B cell (primary cell): ENCODE measurements around the gene C17orf113. TPM values are rescaled to one million over a fixed set of nuclear protein-coding genes. Genes with fewer than 3 reads are reported as not detected.

Source experiments
- ATAC-seq: fragments of 200-7000 bp; cut with Tn5 transposase; one replicate; pipeline ENCODE4 v1.10.0; 2021; ENCODE audit warnings: low read depth, mild to moderate bottlenecking, moderate number of reproducible peaks, moderate library complexity
- CTCF ChIA-PET: fragments of 350-600 bp; sonication (Branson Sonifier 250); formaldehyde crosslinking; loops from one replicate; lab custom pipeline; 2021; ENCODE audit warnings: antibody characterized with exemption, inconsistent platforms; lab: Charles Lee
- POLR2A ChIA-PET: fragments of 350-600 bp; sonication (Branson Sonifier 250); formaldehyde crosslinking; loops from one replicate; lab custom pipeline; 2021; ENCODE audit warnings: antibody characterized with exemption; lab: Charles Lee
- DNase-seq: peaks from one replicate; pipeline ENCODE4 v3.0.0; 2013
- H2AFZ ChIP-seq: 2 replicates; pipeline ENCODE4 v1.6.1; 2012; ENCODE audit warnings: mild to moderate bottlenecking, low read depth, low read length; ENCODE audit not compliant: insufficient read depth, poor library complexity, severe bottlenecking
- H3K27ac ChIP-seq, 2 donors: 1 replicate in 1 of 2; 2 replicates in 1 of 2; pipeline ENCODE4 v1.5.1; 2012 to 2013; ENCODE audit warnings: low read length in 2 of 2, mild to moderate bottlenecking in 2 of 2, moderate library complexity in 1 of 2
- H3K27me3 ChIP-seq, 4 experiments: fragments of 200-600 bp in 1 of 4; sonication (generic) in 1 of 4; replicated peaks in 1 of 4; 1 replicate in 2 of 4; 2 replicates in 2 of 4; pipeline versions ENCODE4 v1.6.1 to v1.7.0; 2013 to 2016; ENCODE audit warnings: low read length in 3 of 4, mild to moderate bottlenecking in 2 of 4, mixed read lengths in 1 of 4, moderate library complexity in 1 of 4; ENCODE audit not compliant: insufficient read depth in 4 of 4, control insufficient read depth in 3 of 4; ENCODE audit errors: control extremely low read depth in 1 of 4
- H3K36me3 ChIP-seq, 2 experiments: replicated peaks in 1 of 2; 1 replicate in 1 of 2; 2 replicates in 1 of 2; pipeline versions ENCODE4 v1.6.1 to v1.7.1; 2013; ENCODE audit warnings: low read length in 1 of 2; ENCODE audit not compliant: insufficient read depth in 2 of 2, control insufficient read depth in 1 of 2; ENCODE audit errors: control extremely low read depth in 1 of 2, extremely low read depth in 1 of 2
- H3K4me1 ChIP-seq, 2 donors: fragments of 200-600 bp in 1 of 2; sonication (generic) in 1 of 2; 1 replicate in 1 of 2; 2 replicates in 1 of 2; pipeline versions ENCODE4 v1.5.1 to v1.6.1; 2013 to 2017; ENCODE audit warnings: low read length in 2 of 2; ENCODE audit not compliant: control insufficient read depth in 2 of 2, insufficient read depth in 2 of 2
- H3K4me2 ChIP-seq: replicated peaks from 2 replicates; pipeline ENCODE3; 2012; ENCODE audit warnings: mild to moderate bottlenecking, low read depth, low read length; ENCODE audit not compliant: poor library complexity, severe bottlenecking
- H3K4me3 ChIP-seq, 5 experiments: fragments of 200-600 bp in 1 of 5; sonication (generic) in 1 of 5; 1 replicate in 3 of 5; 2 replicates in 2 of 5; pipeline versions ENCODE4 v1.5.1 to v1.7.0; 2011 to 2016; ENCODE audit warnings: low read length in 4 of 5, mild to moderate bottlenecking in 4 of 5, low read depth in 2 of 5, control low read depth in 1 of 5, moderate library complexity in 1 of 5; ENCODE audit not compliant: insufficient read depth in 1 of 5; ENCODE audit errors: control extremely low read depth in 1 of 5, extremely low read depth in 1 of 5
- H3K79me2 ChIP-seq: fragments of 200-600 bp; sonication (generic); one replicate; pipeline ENCODE4 v1.6.0; 2016; ENCODE audit warnings: low read length; ENCODE audit not compliant: control insufficient read depth, insufficient read depth
- H3K9ac ChIP-seq: fragments of 200-600 bp; sonication (generic); 2 replicates; pipeline ENCODE4 v1.6.1; 2017; ENCODE audit warnings: mild to moderate bottlenecking, low read length, moderate library complexity
- H3K9me3 ChIP-seq, 3 donors: one replicate each; pipeline versions ENCODE4 v1.6.1 to v1.7.1; 2013; ENCODE audit warnings: low read length in 2 of 3; ENCODE audit not compliant: control insufficient read depth in 2 of 3, insufficient read depth in 1 of 3; ENCODE audit errors: control extremely low read depth in 1 of 3
- H4K20me1 ChIP-seq: 2 replicates; pipeline ENCODE4 v1.6.0; 2012; ENCODE audit warnings: mild to moderate bottlenecking, low read length; ENCODE audit not compliant: insufficient read depth, control insufficient read depth, poor library complexity, severe bottlenecking
- H3K27ac Mint-ChIP-seq: one replicate; pipeline ENCODE4 v1.8.0; 2021; ENCODE audit warnings: mixed read lengths
- H3K27me3 Mint-ChIP-seq: one replicate; pipeline ENCODE4 v1.8.0; 2021; ENCODE audit warnings: mixed read lengths
- H3K4me1 Mint-ChIP-seq: one replicate; pipeline ENCODE4 v1.8.0; 2021; ENCODE audit warnings: mixed read lengths
- H3K4me3 Mint-ChIP-seq: one replicate; pipeline ENCODE4 v1.8.0; 2021; ENCODE audit warnings: mixed read lengths
- H3K9me3 Mint-ChIP-seq: one replicate; pipeline ENCODE4 v1.8.0; 2022; ENCODE audit warnings: mixed read lengths; ENCODE audit not compliant: insufficient read depth
- EZH2 ChIP-seq: IDR thresholded peaks from 2 replicates; pipeline ENCODE4 v1.6.1; 2012; ENCODE audit warnings: borderline replicate concordance, low read depth, mild to moderate bottlenecking, moderate library complexity, low read length; ENCODE audit not compliant: insufficient read depth, poor library complexity, severe bottlenecking
- WGBS: methylation state at CpG from one replicate; pipeline ENCODE4 v1.1.5; 2013; ENCODE audit warnings: missing lambda C conversion rate; ENCODE audit not compliant: insufficient coverage; 5-methylcytosine and 5-hydroxymethylcytosine counted together
- intact Hi-C: fragments of 100-400 bp; cut with micrococcal nuclease; formaldehyde crosslinking; loops from one replicate; pipeline ENCODE4 v1.10.0; 2022
- polyA plus RNA-seq: library from polyadenylated mRNA; depleted of rRNA; stranded (reverse); fragments of >200 nt; gene quantifications from 2 replicates; pipeline ENCODE4 v1.2.3, GENCODE V29; 2012
- total RNA-seq, 2 donors: library from RNA; stranded (reverse); fragments of 120-200 nt in 1 of 2; gene quantifications; 1 replicate in 1 of 2; 2 replicates in 1 of 2; pipeline versions ENCODE4 v1.2.3 to v1.2.4, GENCODE V29; 2013 to 2022
- TF ChIP-seq, protein P1 (sequence below): fragments of 200-600 bp; IDR thresholded peaks from one replicate; pipeline ENCODE4 v1.8.0; 2022; ENCODE audit warnings: antibody characterized with exemption, mild to moderate bottlenecking

Gene C17orf113
- total and polyA plus RNA-seq, 2 donors (not counting 1 experiment from before 2014, with no cell fraction given) = 1.2 to 2.1 TPM

DNA sequence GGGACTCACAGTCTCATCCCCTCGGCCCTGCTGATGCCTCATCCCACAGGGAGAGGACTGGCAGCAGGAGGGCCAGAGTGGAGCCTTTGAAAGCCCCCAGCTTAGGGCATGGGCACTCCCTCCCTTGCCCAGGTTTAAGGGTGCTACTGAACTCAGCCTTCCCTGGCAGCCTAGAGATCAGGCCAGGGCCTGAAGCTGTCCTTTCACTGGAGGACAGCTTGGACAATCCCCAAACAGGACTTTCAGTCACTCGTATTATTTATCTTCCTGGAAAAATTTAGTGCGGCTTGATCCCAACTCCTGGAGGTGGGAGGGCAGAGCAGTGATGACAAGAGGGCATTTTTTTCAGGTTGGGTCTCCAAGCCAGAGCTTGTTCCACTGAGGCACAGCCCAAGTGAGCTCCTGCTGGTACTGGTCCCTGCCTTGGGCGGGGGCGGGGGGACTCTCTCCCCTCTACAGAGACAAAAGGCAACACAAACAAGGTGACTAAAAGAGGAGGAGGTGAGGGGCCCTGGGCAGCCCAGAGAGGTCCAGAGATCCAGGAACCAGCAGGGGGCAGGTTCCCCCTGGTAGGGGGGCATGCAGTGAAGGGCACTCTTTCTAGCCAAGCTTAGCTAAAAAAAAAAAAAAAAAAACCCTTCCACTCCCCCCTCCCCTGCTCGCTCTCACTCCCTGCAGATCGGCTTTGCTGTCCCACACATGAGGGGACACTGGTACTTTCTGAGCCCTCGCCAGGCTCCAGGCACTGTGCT lies 46.1 kb upstream of the C17orf113 start:
- H2AFZ ChIP-seq = no peak overlapping the region
- H3K4me3 Mint-ChIP-seq = no peak overlapping the region
- H3K27me3 Mint-ChIP-seq = peaks cover 22% of the 10 kb centered on the region
- H3K27me3 ChIP-seq = peaks cover 0 to 23% (median 11%) of the 10 kb centered on the region in 4 experiments
- ATAC-seq (no peak), DNase-seq (no peak)
- ChIA-PET POLR2A (interaction anchor here (0.6 kb wide), 1 partner anchor 79 kb away, joined by 5 read pairs; the partner anchor contains the start of gene DNAJC7), CTCF (interaction anchor here (1.0 to 1.9 kb wide), 4 partner anchors 14 to 71 kb away, joined by 3 to 7 read pairs (median 4); no protein-coding TSS in a partner anchor)
- H3K9ac ChIP-seq = no peak overlapping the region
- intact Hi-C loops = no loop called here
- H3K9me3 ChIP-seq = no peaks in the 10 kb centered on the region
- no peak overlapping the region for H3K27ac ChIP-seq
- no peaks in the 10 kb centered on the region for H3K9me3 Mint-ChIP-seq
- no peaks in the 10 kb centered on the region for H3K36me3 ChIP-seq
- H3K4me2 ChIP-seq = no peak overlapping the region
- H3K79me2 ChIP-seq = no peaks in the 10 kb centered on the region
- H3K4me1 Mint-ChIP-seq = peaks cover 9% of the 10 kb centered on the region
- no peaks in the 10 kb centered on the region for H4K20me1 ChIP-seq
- H3K27ac Mint-ChIP-seq = no peak overlapping the region
- WGBS = 90% methylated on average over 4 of the region's 8 CpGs
- TF ChIP-seq, protein P1, sequence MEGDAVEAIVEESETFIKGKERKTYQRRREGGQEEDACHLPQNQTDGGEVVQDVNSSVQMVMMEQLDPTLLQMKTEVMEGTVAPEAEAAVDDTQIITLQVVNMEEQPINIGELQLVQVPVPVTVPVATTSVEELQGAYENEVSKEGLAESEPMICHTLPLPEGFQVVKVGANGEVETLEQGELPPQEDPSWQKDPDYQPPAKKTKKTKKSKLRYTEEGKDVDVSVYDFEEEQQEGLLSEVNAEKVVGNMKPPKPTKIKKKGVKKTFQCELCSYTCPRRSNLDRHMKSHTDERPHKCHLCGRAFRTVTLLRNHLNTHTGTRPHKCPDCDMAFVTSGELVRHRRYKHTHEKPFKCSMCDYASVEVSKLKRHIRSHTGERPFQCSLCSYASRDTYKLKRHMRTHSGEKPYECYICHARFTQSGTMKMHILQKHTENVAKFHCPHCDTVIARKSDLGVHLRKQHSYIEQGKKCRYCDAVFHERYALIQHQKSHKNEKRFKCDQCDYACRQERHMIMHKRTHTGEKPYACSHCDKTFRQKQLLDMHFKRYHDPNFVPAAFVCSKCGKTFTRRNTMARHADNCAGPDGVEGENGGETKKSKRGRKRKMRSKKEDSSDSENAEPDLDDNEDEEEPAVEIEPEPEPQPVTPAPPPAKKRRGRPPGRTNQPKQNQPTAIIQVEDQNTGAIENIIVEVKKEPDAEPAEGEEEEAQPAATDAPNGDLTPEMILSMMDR = no peak
- no peak for TF ChIP-seq EZH2
- H3K4me1 ChIP-seq = peaks cover 11 to 17% of the 10 kb centered on the region in 2 donors
- H3K4me3 ChIP-seq = no peak overlapping the region
